H7 (cell line): ENCODE results near the gene LCA5L. TPM values are rescaled to one million over a fixed set of nuclear protein-coding genes. Genes with fewer than 3 reads are reported as not detected.
A peak's percentile ranks its signal among the peaks of the same experiment; 100 is the strongest.

Source experiments
- DNase-seq: peaks from one replicate; pipeline ENCODE4 v3.0.0; 2012
- H3K27me3 ChIP-seq: 2 replicates; pipeline ENCODE4 v1.6.0; 2011; ENCODE audit warnings: mild to moderate bottlenecking, low read length; ENCODE audit not compliant: control insufficient read depth, insufficient read depth
- H3K36me3 ChIP-seq: replicated peaks from 2 replicates; pipeline ENCODE4 v1.5.1; 2011; ENCODE audit warnings: low read length; ENCODE audit not compliant: control insufficient read depth, insufficient read depth
- H3K4me3 ChIP-seq: 2 replicates; pipeline ENCODE4 v1.5.1; 2011; ENCODE audit warnings: low read depth, mild to moderate bottlenecking, control low read depth, low read length, moderate library complexity; ENCODE audit not compliant: insufficient read depth
- total RNA-seq: library from RNA; depleted of rRNA; stranded (reverse); fragments of >200 nt; shearing (Covaris generic); gene quantifications from 2 replicates; pipeline ENCODE4 v1.2.3, GENCODE V29; 2014

LCA5L gene
- total RNA-seq, 1 experiment from 2014 or later: 0.17 TPM

DNA sequence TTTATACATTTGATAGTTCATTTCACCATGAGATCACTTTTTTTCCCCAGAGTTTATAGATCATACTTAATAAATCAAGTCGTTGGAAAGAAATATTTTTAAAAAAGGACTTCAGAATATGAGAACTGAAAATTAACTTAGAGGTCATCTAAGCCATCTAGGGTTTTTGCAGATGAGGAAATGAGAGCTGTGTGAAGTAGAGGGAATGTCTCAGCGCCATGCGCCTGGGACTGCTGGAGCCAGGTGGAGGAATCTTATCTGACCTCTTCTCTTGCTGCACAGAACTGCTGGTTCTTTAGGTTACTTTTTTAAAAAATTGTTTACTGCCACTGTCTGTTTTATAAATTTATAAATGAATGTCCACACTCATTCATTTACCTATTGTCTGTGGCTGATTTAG lies 17.7 kb upstream of the LCA5L start:
- no peaks in the 10 kb centered on the region for H3K36me3 ChIP-seq
- H3K27me3 ChIP-seq: no peaks in the 10 kb centered on the region
- DNase-seq: no peak
- no peak overlapping the region for H3K4me3 ChIP-seq

- DNase-seq: no peak
- Histone ChIP-seq H3K4me3 (no peak overlapping the region), H3K27me3 (no peaks in the 10 kb centered on the region), H3K36me3 (no peaks in the 10 kb centered on the region)
These were observed 15.8 kb upstream of the LCA5L start for GRCh38 chr21:39461419-39461818.

DNA sequence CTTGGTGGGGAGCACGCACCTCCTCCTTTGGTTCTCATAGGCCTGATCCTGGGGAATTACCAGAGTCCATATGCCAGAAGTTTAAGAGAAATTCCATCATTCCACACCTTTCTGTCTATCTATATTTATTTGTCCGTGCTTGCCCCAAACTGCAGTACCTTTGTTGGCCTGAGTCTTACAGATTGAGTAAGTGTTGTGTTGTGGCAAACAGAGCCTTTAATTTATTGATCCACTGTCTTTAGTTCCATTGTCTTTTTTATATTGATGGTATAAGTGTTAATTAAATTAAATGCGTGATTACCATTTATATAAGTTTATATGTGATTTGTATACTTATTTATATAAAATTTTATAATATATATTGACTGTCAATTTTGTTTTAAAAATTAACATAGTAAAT lies 11.1 kb upstream of the LCA5L start:
- Histone ChIP-seq H3K36me3 (no peaks in the 10 kb centered on the region), H3K27me3 (no peaks in the 10 kb centered on the region), H3K4me3 (no peak overlapping the region)
- peak; percentile 26 for DNase-seq

DNA sequence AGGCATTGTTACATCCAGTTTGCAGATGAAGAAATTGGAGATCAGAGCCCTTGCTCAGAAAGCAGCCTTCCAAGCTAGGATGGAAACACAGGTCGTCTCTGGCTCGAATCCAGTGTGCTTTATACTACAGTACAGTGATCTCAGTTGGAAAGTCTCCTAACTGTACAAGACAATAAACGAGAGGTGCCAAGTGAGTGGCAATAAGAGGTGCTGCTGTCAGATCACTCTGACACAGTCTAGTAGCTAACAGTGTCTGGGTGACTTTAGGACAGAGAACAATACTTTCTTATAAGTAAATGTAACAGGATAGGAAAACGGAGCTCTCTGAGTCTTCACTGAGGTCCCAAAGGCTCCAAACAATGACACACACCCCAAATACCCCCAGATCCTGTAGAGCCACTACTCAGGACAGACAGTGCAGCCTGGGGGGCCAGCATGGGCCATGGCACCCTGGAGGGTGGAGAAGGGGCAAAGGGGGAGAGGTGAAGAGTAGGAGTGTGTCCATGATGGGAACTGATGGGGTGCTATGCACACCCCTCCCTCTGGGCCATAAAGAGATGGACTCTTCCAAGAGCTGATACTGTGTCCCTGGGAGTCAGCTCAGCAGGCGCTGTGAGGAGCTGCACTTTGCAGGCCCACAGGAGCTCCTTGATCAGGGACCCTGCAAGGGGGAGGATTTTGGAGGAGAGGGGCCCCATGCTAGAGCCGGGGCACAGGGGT lies 9.5 kb upstream of the LCA5L start:
- no peaks in the 10 kb centered on the region for H3K27me3 ChIP-seq
- no peak overlapping the region for H3K4me3 ChIP-seq
- DNase-seq: no peak
- H3K36me3 ChIP-seq: no peaks in the 10 kb centered on the region

- Histone ChIP-seq H3K27me3 (no peaks in the 10 kb centered on the region), H3K36me3 (no peaks in the 10 kb centered on the region), H3K4me3 (no peak overlapping the region)
- DNase-seq: no peak
These were observed 8.1 kb upstream of the LCA5L start for GRCh38 chr21:39453571-39454179.

DNA sequence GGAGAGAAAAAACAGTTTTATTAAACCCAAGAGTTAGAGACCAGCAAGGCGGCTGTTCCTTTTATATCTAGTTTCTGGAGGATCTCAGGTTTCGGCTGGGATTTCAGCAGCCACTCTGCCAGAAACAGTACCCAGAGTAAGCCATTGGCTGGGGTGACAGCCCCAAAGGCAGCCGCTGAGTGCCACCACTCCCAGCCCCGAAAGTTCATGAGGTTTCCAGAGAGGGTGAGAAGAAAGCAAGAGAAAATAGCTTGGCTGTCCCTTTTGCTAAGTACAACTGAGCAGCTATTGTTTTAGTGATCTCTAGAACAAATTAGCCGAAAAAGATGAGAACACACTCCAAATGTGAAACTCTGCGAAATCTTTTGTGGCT lies 7.4 kb upstream of the LCA5L start:
- Histone ChIP-seq H3K4me3 (no peak overlapping the region), H3K27me3 (no peaks in the 10 kb centered on the region)
- no peak for DNase-seq

GRCh38 chr21:39452207-39452969 lies 6.8 kb upstream of the LCA5L start:
- Histone ChIP-seq H3K27me3 (no peaks in the 10 kb centered on the region), H3K4me3 (peak overlapping the region; percentile 14; the same call in 1 of the 2 replicates), H3K36me3 (no peaks in the 10 kb centered on the region)
- DNase-seq: no peak

More for the DNA sequence above, 7.4 kb upstream of the LCA5L start:
- no peaks in the 10 kb centered on the region for H3K36me3 ChIP-seq

DNA sequence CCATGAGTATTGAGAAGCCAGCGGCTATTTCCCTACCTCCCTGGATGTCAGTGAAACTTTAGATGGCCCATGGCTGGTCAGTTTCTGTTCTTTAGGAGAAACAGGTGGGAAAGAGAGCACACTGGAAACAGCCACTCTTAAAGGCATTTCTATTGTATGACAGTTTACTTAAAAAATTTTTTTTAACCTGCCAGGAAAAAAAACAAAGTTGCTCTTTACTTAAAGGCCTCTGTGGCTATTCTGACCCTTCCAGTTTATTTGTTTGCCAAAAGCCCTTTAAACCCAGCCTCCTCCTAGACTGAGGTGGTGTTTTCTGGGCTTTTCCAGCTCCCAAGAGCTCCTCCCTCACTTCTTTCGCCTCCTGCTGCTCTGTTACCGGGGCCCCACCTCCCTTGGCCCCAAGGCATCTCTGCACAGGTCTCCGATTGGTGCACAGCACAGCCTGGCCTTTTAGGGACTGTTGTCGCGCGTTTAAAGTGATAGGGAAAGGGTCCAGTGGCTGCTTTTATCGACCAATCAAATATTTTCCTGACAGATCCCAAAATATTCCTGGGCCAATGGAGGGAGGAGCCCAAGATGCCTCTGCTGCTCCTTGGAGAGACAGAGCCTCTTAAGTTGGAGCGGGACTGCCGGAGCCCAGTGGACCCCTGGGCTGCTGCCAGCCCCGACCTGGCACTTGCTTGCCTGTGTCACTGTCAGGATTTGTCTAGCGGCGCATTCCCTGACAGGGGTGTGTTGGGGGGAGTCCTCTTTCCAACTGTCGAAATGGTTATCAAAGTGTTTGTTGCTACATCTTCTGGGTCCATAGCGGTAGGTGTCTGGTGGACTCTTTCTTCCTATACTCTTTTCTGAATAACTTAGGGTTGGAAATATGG lies 6.0 kb upstream of the LCA5L start, which contains the start of gene SH3BGR:
TSS of gene SH3BGR (plus strand) at position 639 of the 875 bp plus-strand sequence. CDS start at position 766, 127 bp downstream.
- no peaks in the 10 kb centered on the region for H3K36me3 ChIP-seq
- peak; percentile 76 for DNase-seq
- H3K4me3 ChIP-seq: peak within 1 kb of the TSS; percentile 14; the same call in 1 of the 2 replicates
- H3K27me3 ChIP-seq: no peaks in the 10 kb centered on the region

DNA sequence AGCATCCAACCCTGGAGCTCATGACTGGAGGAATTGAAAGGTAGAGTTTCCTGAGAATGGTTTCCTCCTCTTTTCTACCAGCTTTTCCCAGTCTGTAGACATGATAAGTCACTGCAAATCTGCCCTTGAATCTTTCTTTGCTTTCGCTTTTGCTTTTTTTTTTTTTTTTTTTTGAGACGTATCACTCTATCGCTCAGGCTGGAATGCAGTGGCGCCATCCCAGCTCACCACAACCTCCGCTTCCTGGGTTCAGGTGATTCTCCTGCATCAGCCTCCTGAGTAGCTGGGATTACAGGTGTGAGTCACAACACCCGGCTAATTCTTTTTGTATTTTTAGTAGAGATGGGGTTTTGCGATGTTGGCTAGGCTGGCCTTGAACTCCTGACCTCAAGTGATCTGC lies 1.7 kb upstream of the LCA5L start:
- H3K36me3 ChIP-seq: no peaks in the 10 kb centered on the region
- no peak overlapping the region for H3K4me3 ChIP-seq
- H3K27me3 ChIP-seq: no peaks in the 10 kb centered on the region
- DNase-seq: no peak

DNA sequence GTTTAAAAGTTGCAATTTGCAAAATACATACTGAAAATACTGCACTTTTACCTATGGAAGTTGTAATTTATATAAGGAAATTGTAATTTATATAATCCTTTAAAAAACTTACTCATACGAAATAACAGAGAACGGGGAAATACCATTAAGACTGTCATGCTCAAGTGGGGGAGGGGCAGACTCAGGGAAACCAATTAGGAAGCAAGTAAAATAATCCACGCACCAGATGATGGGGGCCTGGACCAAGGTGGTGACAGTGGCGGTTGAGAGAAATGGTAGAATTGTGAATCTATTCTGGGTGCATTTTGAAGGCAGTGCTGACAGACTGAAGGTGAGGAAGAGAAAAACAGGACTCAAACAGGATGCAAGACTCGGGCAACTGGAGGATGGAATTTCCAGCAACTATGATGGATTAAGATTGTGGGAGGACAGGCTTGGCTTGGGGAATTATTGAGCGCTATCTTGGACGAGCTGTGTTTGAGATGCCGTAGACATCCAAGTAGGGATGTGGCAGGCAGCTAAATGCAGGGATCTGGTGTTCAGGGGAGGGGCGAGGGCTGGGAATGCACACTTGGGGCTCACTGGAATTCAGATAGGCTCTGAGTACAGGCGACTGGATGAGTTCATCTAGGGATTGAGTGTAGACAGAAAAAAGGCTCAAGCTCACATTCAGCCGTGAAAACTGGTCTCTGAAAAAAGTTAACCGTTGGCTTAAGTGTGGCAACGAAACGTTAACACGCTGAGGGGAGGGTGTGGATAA lies 977 bp downstream of the LCA5L start:
- no peaks in the 10 kb centered on the region for H3K36me3 ChIP-seq
- no peak for DNase-seq
- H3K27me3 ChIP-seq: no peaks in the 10 kb centered on the region
- H3K4me3 ChIP-seq: peak overlapping the region; percentile 85

GRCh38 chr21:39441502-39442475 lies 3.8 kb downstream of the LCA5L start:
- DNase-seq: peak; percentile 51
- Histone ChIP-seq H3K36me3 (no peaks in the 10 kb centered on the region), H3K27me3 (no peaks in the 10 kb centered on the region), H3K4me3 (no peak overlapping the region)

DNA sequence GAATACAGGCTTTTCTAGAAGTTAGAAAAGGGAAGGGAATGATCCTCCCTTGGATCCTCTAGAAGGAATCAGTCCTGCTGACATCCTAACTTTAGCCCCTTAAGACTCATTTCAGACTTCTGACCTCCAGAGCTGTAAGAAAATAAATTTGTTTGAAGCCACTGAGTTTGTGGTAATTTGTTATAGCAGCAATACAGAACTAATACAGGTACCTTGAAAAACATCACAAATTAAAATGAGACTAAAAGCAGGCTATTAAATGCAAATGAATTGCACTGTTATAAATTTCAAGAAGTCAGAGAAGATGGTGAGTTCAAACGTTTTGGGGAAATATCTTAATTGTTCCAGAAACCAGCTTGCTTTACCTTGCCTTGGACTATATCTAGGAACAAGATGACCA lies 6.3 kb downstream of the LCA5L start:
- Histone ChIP-seq H3K27me3 (no peaks in the 10 kb centered on the region), H3K36me3 (no peaks in the 10 kb centered on the region), H3K4me3 (no peak overlapping the region)
- no peak for DNase-seq

DNA sequence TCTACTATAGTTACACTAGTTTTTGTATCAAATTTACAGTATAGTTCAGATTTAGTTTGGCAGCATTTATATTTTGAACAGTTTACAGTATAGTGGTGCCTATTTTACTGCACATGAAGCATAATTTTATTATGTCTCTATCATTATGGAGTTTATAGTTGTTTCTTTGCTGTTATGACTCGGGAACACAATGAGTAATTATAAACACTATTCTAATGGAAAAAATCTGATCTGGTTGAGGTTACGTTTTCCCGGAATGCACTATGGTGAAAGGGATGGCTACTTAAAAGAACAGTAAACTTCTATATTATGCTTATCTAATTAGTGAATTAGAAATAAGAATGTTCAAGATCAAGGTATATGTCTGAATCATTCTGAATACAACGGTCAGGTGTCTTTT lies 10.6 kb downstream of the LCA5L start:
- H3K4me3 ChIP-seq: no peak overlapping the region
- DNase-seq: no peak
- H3K36me3 ChIP-seq: no peaks in the 10 kb centered on the region
- no peaks in the 10 kb centered on the region for H3K27me3 ChIP-seq
